SKM-1 treated with dmso at 0.1 percent for 144 hours (cell line): ENCODE data around the gene LRSAM1.

Experiments
- DNase-seq: peaks from one replicate; lab custom pipeline; 2025; ENCODE audit not compliant: unreplicated experiment; lab: John Stamatoyannopoulos, UW

Gene LRSAM1

DNA sequence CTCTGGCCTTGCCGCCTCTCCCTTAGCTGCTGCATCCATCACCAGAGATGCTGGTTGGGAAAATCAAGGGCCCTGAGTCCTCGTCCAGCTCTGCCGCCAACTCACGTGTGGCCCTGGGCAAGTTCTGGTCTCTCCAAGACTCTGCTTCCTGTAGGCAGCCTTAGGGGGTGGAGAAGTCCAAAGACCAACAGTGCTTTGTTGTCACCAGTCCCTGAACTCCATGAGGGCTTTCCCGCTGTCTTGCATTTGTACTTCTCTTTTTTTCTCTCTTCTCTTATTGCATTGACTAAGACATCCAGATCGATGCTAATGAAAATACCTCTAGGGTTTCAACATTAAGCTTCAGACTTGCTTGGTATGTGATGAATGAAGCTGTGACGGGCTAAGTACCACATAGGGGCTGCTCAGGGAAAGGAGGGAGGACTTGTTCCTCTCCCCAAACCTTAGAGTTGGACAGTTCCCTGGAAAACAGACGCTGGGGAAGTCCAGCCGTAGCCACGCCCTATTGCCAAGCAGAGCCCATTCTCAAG lies 97.1 kb downstream of the LRSAM1 start:
- no peak for DNase-seq

- DNase-seq = no peak
These were observed 97.9 kb downstream of the LRSAM1 start for GRCh38 chr9:127549218-127549617.

DNA sequence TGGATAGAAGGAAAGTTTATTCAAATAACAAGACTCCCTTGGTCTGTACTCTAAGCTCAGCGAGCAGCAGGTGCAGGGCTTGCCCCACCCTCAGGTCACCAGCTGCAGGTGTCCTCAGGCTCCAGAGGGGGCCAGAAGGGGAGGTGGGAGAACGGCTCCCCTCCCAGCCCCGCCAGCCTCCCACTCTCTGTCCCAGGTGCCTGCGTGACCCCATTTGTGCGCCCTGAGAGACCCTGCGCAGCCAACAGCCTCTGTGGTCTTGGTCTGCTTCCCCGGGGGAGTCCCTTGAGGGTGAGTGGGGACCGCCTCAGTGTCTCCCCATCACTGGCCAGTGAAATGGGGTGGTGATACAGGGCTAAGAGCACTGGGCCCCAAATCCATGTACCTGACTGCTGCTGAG lies 98.4 kb downstream of the LRSAM1 start:
- no peak for DNase-seq

GRCh38 chr9:127550282-127550681 lies 99.0 kb downstream of the LRSAM1 start:
- no peak for DNase-seq

- no peak for DNase-seq
These were observed 99.4 kb downstream of the LRSAM1 start for GRCh38 chr9:127550751-127551150.
